ENCODE measurements around the gene BACH2. TPM values are rescaled to one million over a fixed set of nuclear protein-coding genes. Genes with fewer than 3 reads are reported as not detected.

Gene BACH2
- total and polyA plus RNA-seq, 9 of the 15 experiments (the other 6 are each of a cell fraction or from before 2014, with no cell fraction given): 0.06 to 3.1 (median 0.59) TPM

GRCh38 chr6:89978749-89979145 lies 317.9 kb downstream of the BACH2 start:
- Histone ChIP-seq H3K27me3 (ENCODE audit: control insufficient read depth in 2 of 2, insufficient read depth in 2 of 2, low read length in 2 of 2) (peaks cover 0 to 8% of the 10 kb centered on the region in 2 experiments; a peak in 2 of 5 replicates), H3K9me1 (ENCODE audit: control insufficient read depth, insufficient read depth, low read length) (no peaks in the 10 kb centered on the region), H3K36me3 (ENCODE audit: control insufficient read depth, insufficient read depth, low read length) (no peaks in the 10 kb centered on the region), H2AFZ (ENCODE audit: low read depth, low read length) (no peak overlapping the region), H3K27ac (ENCODE audit: extremely low read depth, low read depth, low read length) (no peak overlapping the region), H3K4me2 (ENCODE audit: insufficient read depth, low read length) (no peak overlapping the region), H3K4me3 (no peak overlapping the region), H3K4me1 (replicated peaks in 1 of 2; ENCODE audit: control insufficient read depth in 2 of 2, insufficient read depth in 2 of 2, low read length in 2 of 2) (no peaks in the 10 kb centered on the region), H3K9me3 (replicated peaks; ENCODE audit: control insufficient read depth, insufficient read depth, low read depth, low read length) (no peaks in the 10 kb centered on the region), H4K20me1 (replicated peaks; ENCODE audit: control insufficient read depth, insufficient read depth, low read length) (no peaks in the 10 kb centered on the region), H3K9ac (ENCODE audit: insufficient read depth in 1 of 2, low read depth in 2 of 2, low read length in 2 of 2) (no peak overlapping the region), H3K79me2 (ENCODE audit: control insufficient read depth, insufficient read depth, low read length) (no peaks in the 10 kb centered on the region)
- in situ Hi-C loops (cut with MboI) (no loop called here), intact Hi-C loops (cut with micrococcal nuclease) (no loop called here)
- 14% methylated on average over 5 of the region's 5 CpGs for WGBS (ENCODE audit: insufficient coverage, low coverage, missing lambda C conversion rate)
- no peak for FAIRE-seq
- ChIA-PET CTCF (ENCODE audit: low intra/inter-chr PET ratio) (no interaction called here), POLR2A (interaction anchor here (1.1 kb wide), 1 partner anchor 11 kb away, joined by 4 read pairs; no protein-coding TSS in a partner anchor)
- BruUV-seq (replicated peaks): no TSS peak
- TF ChIP-seq BRD9 (IDR thresholded peaks at IDR 0.05; ENCODE audit: low read depth, partially characterized antibody) (no peak), ZNF561 (CRISPR knock-in tag; conservative IDR thresholded peaks at IDR 0.05) (no peak), SNRNP70 (optimal IDR thresholded peaks at IDR 0.05; ENCODE audit: low read depth, low read length) (no peak), ZNF584 (CRISPR knock-in tag; IDR thresholded peaks at IDR 0.05; ENCODE audit: low read depth) (no peak), MEF2A (IDR thresholded peaks at IDR 0.05; ENCODE audit: control insufficient read depth, low read depth, low read length) (no peak), HNRNPL (IDR thresholded peaks at IDR 0.05; ENCODE audit: low read depth, low read length) (no peak), ELK3 (CRISPR knock-in tag; IDR thresholded peaks at IDR 0.05) (no peak), SMARCB1 (IDR thresholded peaks at IDR 0.05; ENCODE audit: insufficient read length, low read depth) (no peak), CEBPB (tag; IDR thresholded peaks at IDR 0.05) (no peak), CBX2 (IDR thresholded peaks at IDR 0.05; ENCODE audit: insufficient read depth, low read length, poor library complexity, severe bottlenecking) (no peak), POLR2H (tag; IDR thresholded peaks at IDR 0.05; ENCODE audit: low read depth) (no peak), PCBP2 (IDR thresholded peaks at IDR 0.05; ENCODE audit: low read depth, low read length, poor library complexity, severe bottlenecking) (no peak), ZNF655 (CRISPR knock-in tag; IDR thresholded peaks at IDR 0.05) (no peak), U2AF2 (optimal IDR thresholded peaks at IDR 0.05; ENCODE audit: low read depth, low read length) (no peak), SRSF9 (IDR thresholded peaks at IDR 0.05; ENCODE audit: borderline replicate concordance, low read depth, low read length) (no peak), SNIP1 (IDR thresholded peaks at IDR 0.05; ENCODE audit: low read depth) (no peak), PHF20 (IDR thresholded peaks at IDR 0.05; ENCODE audit: partially characterized antibody) (no peak), NCOA1 (IDR thresholded peaks at IDR 0.05; ENCODE audit: low read depth) (no peak), PTTG1 (tag; IDR thresholded peaks at IDR 0.05; ENCODE audit: low read depth) (no peak)
- no peak for DNase-seq (ENCODE audit: extremely low read depth in 1 of 4, low spot score in 3 of 4)
- ATAC-seq: no peak

All from K562 (cell line).